Mucosa of gallbladder (tissue), 1 donor: ENCODE data around the gene LRIF1. TPM values are rescaled to one million over a fixed set of nuclear protein-coding genes. Genes with fewer than 3 reads are reported as not detected.
A peak's percentile ranks its signal among the peaks of the same experiment; 100 is the strongest.
"Not testable (repeated sequence)": the region's sequence is repeated elsewhere in the genome, so short reads cannot be mapped to it uniquely, and the experiment has no call there.

ENCODE experiments used
- DNase-seq: peaks from one replicate; pipeline ENCODE4 v3.0.0-alpha.2; 2020; ENCODE audit warnings: low spot score
- total RNA-seq: library from RNA; stranded (reverse); gene quantifications from one replicate; pipeline ENCODE4 v1.2.1, GENCODE V29; 2021
- donor health status: DM: no; HTN: no; CAD: no.

The LRIF1 gene
- 7.2 TPM for total RNA-seq

- DNase-seq, result peak; percentile 99
Measured at GRCh38 chr1:110963691-110964454, at the start of gene LRIF1. Gene LRIF1, minus strand, starts transcription at chr1:110963922. Its CDS starts 234 bp downstream, at chr1:110963688.

- DNase-seq, result no peak
Measured at GRCh38 chr1:111008031-111008430, 44.3 kb upstream of the LRIF1 start.

GRCh38 chr1:111006556-111006955, 42.8 kb upstream of the LRIF1 start:
- no peak for DNase-seq

- DNase-seq, result not testable (repeated sequence)
Measured at GRCh38 chr1:110999607-111000006, 35.9 kb upstream of the LRIF1 start.

DNA sequence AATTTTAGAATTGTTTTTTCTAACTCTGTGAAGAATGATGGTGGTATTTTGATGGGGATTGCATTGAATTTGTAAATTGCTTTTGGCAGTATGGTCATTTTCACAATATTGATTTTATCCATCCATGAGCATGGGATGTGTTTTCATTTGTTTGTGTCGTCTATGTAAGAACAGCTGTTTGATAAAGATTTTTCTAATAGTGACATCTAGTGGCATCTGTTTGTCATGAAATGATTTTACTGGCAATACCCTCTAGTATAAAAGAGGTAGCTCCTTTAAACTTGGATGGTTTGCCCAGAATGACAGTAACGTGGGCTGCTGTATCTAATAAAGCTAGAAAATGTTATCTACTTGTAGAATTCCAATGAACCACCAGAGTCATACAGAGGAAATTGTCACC, 28.6 kb upstream of the LRIF1 start:
- DNase-seq, result not testable (repeated sequence)

GRCh38 chr1:110991295-110991694, 27.6 kb upstream of the LRIF1 start:
- DNase-seq, result not testable (repeated sequence)

GRCh38 chr1:110990541-110990940, 26.8 kb upstream of the LRIF1 start:
- no peak for DNase-seq

DNA sequence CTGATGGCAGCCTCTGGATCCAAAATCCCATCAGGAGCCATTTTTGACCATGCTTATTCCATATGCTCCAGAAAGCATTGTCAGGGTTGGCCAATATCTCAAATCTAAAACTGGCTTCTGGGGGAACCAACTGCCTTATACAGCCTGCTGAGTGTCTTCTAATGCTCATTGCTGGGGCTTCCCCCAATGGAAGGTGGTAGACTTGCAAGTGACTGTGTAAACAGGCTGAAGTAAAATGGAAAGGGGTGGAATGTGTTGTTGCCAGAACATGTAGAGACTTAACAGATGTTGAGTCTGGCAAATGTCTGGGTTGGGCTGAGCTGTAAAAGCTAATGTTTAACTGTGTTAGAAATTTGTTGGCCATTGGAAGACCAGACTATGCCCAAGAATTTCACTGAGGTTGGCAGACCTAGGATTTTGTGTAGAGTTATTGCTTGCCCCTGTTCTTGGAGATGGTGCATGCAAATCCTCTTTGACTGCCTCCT, 22.7 kb upstream of the LRIF1 start:
- no peak for DNase-seq

DNA sequence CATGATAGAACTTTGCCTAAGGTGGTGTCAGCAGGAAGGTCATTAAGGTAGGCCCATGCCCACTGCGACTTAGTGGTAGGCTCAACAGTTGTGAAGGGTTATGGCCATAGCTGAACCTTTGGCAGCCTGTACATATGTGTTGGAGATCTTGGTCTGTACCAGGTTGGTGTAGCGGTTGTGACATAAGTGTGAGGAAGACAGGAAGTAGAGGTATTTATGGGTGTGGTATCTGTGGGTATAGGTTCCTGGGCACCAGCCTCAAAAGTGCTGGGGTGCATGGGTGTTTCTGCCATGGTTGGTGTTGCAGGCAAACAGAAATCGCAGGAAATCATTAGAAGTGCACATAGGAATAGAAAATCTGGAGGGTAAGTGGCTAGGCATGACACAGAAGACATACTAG, 18.6 kb upstream of the LRIF1 start:
- DNase-seq, result no peak

DNA sequence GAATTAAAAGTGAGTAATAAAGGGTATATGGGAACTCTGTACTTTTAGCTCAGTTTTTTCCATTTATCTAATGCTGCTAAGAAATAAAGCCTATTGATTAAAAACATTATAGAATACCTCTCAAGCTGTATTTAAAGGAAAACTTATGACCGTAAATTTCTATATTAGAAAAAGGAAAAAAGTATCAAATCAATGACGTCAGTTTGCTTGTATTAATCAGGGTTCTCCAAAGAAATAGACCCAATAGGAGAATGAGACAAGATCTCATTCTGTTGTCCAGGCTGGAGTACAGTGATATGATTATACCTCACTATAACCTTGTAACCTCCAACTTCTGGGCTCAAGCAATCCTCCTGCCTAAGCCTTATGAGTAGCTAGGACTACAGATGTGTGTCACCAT, 15.4 kb upstream of the LRIF1 start:
- no peak for DNase-seq

- no peak for DNase-seq
Measured at GRCh38 chr1:110976089-110976488, 12.4 kb upstream of the LRIF1 start.

DNA sequence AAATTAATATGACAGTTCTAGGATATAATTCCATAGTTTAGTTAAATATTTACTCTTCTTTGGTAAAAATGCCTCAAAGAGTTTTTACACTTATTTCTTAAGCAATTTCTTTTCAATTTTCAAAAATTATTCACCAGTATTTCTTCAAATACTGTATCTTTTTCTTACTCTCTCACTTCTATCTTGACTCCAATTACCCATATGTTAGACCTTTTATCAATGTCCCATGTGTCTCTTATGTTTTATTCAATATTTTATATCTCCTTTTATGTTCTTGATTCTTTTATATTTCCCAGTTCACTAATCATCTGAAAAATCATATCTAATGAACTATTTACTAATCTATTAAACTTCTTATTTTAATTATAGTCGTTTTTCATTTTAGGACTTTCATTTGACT, 11.5 kb upstream of the LRIF1 start:
- DNase-seq, result no peak

DNA sequence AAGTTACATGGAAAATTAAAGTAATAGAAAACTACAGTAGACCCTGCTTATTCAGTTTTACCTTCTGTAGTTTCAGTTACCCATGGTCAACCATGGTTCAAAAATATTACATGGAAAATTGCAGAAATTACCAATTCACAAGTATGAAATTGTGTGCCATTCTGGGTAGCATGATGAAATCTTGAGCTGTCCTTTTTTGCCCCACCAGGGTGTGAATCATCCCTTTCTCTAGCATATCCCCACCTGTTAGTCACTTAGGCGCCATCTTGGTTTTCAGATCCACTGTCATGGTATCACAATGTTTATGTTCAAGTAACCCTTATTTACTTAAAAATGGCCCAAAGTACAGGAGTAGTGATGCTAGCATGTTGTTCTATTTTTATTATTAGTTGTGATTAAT, 3.5 kb upstream of the LRIF1 start:
- DNase-seq, result no peak

- no peak for DNase-seq
Measured at GRCh38 chr1:110964455-110964903, 757 bp upstream of the LRIF1 start.

- peak; percentile 30 for DNase-seq
Measured at GRCh38 chr1:110962892-110963690, 631 bp downstream of the LRIF1 start.

DNA sequence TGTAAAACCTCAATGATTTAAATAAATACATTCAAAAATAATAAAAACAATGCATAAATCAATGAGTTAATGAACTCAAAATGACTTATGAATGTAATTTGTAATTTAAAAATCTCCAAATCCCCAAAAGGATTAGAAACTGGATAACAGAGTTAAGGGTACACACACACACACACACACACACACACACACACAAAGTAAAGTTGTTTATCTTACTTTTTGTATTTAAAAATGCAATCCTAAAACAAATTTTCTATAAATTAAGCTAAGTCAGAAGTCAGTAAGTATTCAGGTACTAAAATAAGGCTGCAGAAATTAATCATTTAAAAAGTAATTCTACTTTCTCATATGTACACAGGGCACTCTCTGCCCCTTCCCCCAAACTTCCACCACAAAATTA, 1.8 kb downstream of the LRIF1 start:
- DNase-seq, result no peak

- no peak for DNase-seq
Measured at GRCh38 chr1:110960777-110961420, 2.8 kb downstream of the LRIF1 start.

GRCh38 chr1:110957798-110958197, 5.9 kb downstream of the LRIF1 start:
- DNase-seq, result no peak

DNA sequence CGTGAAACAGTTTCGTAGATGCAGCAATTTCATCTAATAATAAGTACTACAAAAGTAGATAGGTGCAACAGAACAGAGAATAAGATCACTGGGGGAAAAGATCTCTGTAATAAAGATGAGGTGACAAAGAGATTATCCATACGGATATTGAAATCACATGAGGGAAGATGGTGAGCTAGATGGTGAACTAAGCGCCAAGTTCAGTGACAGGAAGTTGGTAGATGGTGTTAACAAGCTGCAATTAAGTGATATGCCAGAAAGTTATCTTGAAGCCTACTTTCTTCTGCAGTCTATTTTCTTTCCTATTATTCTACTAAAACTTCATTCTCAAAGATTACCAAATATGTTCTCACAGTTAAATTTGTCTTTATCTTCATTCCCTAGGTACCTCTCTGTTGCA, 7.1 kb downstream of the LRIF1 start:
- no peak for DNase-seq

DNA sequence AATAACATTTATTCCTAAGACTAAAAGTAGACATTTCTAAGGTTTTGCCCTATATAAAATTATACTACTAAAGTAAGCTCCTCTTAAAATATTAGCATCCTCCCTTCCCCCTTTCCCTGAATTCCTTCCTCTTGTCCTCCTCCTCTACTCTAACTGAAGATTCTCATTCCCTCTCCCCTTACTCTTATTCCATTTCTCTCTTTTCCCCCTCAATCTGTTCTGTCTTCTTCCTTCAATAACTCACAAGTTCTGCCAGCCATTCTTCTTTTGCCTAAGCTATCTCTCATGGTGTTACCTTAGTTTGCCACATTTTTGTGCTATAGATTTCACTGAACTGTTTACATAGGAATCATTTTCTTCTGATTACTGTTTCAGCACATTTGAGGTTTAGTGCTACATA, 10.7 kb downstream of the LRIF1 start:
- DNase-seq, result no peak

DNA sequence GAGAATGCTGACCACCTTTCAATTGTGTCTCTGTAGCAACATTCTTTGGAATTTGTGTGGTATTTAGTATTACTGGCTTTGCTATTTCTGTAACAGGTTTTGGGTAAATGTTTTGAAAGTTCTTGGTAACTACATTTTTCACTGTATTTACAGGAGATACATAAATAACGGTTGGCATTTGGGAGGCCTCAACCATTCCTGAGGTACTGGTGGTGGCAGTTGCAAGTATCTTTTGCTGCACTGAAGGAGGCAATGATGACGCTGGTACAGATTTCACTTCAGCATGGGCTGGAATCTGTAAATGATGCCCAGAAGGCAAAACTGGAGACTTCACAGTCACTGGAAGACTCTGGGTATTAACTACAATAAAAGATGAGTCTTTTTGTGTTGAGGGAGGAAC, 11.7 kb downstream of the LRIF1 start:
- no peak for DNase-seq

- DNase-seq, result no peak
Measured at GRCh38 chr1:110951161-110951560, 12.6 kb downstream of the LRIF1 start.
